Chondrocyte (in vitro differentiated cells): ENCODE results near the gene MFSD6L. TPM values are rescaled to one million over a fixed set of nuclear protein-coding genes. Genes with fewer than 3 reads are reported as not detected.

Experiments
- DNase-seq: peaks from one replicate; pipeline ENCODE4 v3.0.0; 2021; ENCODE audit warnings: mixed read lengths, low spot score
- H3K27ac Mint-ChIP-seq: one replicate; pipeline ENCODE4 v1.8.0; 2021; ENCODE audit warnings: mild to moderate bottlenecking, moderate library complexity, mixed read lengths; ENCODE audit not compliant: unreplicated experiment
- H3K27me3 Mint-ChIP-seq: 2 replicates; pipeline ENCODE4 v1.8.0; 2021; ENCODE audit warnings: low read depth, mixed read lengths
- H3K36me3 Mint-ChIP-seq: 2 replicates; pipeline ENCODE4 v1.8.0; 2021; ENCODE audit warnings: low read depth, mixed read lengths
- H3K4me1 Mint-ChIP-seq: 2 replicates; pipeline ENCODE4 v1.8.0; 2021; ENCODE audit warnings: low read depth, mild to moderate bottlenecking, mixed read lengths
- H3K4me3 Mint-ChIP-seq: one replicate; pipeline ENCODE4 v1.8.0; 2021; ENCODE audit warnings: mild to moderate bottlenecking, moderate library complexity, mixed read lengths; ENCODE audit not compliant: unreplicated experiment
- H3K9me3 Mint-ChIP-seq: 2 replicates; pipeline ENCODE4 v1.8.0; 2021; ENCODE audit warnings: low read depth, mixed read lengths
- total RNA-seq: library from RNA; stranded (reverse); gene quantifications from 3 replicates; pipeline ENCODE4 v1.2.1, GENCODE V29; 2021
- TF ChIP-seq, protein P1 (sequence below): fragments of 200-600 bp; sonication (generic); IDR thresholded peaks from 2 replicates; pipeline ENCODE4 v1.5.0; 2021; ENCODE audit warnings: antibody characterized with exemption, mild to moderate bottlenecking, moderate library complexity

Gene MFSD6L
- total RNA-seq, 1 donor from 2014 or later = not detected

DNA sequence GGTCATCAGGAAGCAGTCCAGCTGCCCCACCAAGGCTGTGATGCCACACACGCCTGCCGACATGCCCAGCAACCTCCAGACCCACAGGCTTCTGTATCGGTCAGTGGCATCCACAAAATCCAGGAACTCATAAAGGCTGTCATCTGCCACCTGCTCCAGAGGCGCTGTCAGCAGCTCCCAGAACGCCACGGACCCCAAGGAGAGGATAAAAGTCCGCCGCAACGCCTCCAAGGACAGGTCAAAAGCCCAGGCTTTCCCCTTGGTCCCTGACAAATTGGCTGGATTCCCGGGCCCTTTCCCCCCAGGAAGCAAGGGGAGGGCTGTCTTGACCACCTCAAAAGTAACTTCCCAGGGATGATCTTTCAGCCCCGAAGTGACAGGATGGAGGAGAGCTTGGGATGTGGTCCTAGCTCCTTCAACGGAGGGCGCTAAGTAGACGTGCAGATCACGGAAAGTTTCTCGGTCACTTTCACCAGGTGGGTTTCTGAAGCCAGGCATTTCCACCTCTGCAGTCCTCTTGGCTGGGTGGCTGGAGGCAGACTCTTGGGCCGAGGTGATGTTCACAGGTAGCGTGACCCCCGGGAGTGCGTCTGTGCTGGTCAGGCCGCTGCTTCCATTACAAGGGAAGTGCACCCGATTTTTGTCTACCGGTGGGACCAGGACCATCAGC lies 854 bp downstream of the MFSD6L start:
- TF ChIP-seq, protein P1, sequence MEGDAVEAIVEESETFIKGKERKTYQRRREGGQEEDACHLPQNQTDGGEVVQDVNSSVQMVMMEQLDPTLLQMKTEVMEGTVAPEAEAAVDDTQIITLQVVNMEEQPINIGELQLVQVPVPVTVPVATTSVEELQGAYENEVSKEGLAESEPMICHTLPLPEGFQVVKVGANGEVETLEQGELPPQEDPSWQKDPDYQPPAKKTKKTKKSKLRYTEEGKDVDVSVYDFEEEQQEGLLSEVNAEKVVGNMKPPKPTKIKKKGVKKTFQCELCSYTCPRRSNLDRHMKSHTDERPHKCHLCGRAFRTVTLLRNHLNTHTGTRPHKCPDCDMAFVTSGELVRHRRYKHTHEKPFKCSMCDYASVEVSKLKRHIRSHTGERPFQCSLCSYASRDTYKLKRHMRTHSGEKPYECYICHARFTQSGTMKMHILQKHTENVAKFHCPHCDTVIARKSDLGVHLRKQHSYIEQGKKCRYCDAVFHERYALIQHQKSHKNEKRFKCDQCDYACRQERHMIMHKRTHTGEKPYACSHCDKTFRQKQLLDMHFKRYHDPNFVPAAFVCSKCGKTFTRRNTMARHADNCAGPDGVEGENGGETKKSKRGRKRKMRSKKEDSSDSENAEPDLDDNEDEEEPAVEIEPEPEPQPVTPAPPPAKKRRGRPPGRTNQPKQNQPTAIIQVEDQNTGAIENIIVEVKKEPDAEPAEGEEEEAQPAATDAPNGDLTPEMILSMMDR = no peak
- H3K27ac Mint-ChIP-seq = no peak overlapping the region
- H3K4me3 Mint-ChIP-seq = no peak overlapping the region
- no peak for DNase-seq
- H3K27me3 Mint-ChIP-seq = no peaks in the 10 kb centered on the region
- peaks cover 12% of the 10 kb centered on the region for H3K4me1 Mint-ChIP-seq
- H3K9me3 Mint-ChIP-seq = no peaks in the 10 kb centered on the region
- H3K36me3 Mint-ChIP-seq = peaks cover 2% of the 10 kb centered on the region

DNA sequence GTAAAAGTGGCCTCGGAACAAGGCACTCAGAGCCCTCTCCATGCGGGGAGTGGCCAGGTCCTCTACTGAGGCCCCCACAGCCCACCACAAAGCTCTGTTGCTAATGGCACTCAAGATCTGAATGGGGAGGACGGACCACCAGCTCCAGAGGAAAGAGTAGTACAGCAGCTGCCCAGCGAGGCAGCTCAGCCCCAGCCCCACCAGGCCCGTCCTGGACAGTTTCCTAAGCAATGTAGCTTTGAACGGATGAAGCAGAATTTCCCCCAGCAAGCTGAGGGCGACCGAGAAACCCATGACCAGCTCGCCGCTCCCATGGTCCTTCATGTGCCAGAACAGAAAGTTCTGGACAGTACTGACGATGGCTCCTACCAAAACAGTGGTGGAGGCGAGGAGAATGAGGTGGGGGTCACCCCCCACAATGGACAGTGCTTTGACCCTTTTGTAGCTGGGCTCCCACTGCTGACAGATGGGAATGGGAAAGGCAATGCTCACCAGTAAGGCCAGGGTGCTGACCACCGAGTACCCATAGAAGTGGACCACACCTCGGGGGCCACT lies 1.5 kb downstream of the MFSD6L start:
- no peak overlapping the region for H3K27ac Mint-ChIP-seq
- H3K4me3 Mint-ChIP-seq = no peak overlapping the region
- TF ChIP-seq, protein P1 = no peak
- H3K27me3 Mint-ChIP-seq = no peaks in the 10 kb centered on the region
- H3K9me3 Mint-ChIP-seq = no peaks in the 10 kb centered on the region
- no peak for DNase-seq
- peaks cover 12% of the 10 kb centered on the region for H3K4me1 Mint-ChIP-seq
- peaks cover under 1% of the 10 kb centered on the region for H3K36me3 Mint-ChIP-seq

DNA sequence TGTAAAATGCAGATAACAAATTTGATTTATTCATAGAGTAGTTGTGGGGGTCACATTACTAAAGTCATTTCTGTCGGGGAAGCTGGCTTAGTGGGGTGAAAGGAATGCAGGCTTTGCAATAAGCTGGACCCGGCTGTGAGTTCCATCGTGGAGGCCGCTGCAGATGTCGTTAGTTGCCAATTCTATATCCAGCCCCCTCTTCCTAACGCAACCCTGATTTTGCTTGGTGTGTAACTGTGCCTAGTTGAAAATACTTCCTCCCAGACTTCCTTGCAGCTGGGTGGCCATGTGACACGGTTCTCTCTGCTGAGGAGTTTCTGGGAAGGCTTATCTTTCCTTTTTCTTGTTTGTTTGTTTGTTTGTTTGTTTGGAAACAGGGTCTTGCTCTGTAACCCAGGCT lies 4.5 kb downstream of the MFSD6L start:
- H3K4me1 Mint-ChIP-seq = peaks cover 9% of the 10 kb centered on the region
- DNase-seq = no peak

DNA sequence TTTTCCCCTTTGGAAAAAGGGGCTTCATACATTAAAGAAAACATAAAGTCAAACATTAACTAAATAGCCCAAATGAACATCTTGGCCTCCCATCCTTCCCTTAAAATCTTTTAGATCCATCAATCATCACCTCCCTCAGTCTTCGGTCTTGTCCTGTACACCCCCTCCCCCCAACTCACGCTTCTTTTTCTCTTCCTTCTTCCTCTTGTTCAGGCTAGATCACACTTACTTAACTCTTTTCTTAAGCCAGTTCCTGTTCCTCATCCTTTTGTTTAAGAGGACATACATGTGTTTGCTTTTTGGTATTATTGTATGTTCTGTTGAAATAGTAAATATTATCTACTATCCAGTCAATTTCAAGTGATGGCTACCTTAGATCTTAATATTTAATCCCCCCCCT lies 5.5 kb downstream of the MFSD6L start:
- TF ChIP-seq, protein P1 = no peak
- H3K27ac Mint-ChIP-seq = no peak overlapping the region
- DNase-seq = no peak
- H3K9me3 Mint-ChIP-seq = peaks cover 6% of the 10 kb centered on the region
- H3K4me3 Mint-ChIP-seq = no peak overlapping the region
- peaks cover 4% of the 10 kb centered on the region for H3K36me3 Mint-ChIP-seq
- H3K27me3 Mint-ChIP-seq = no peaks in the 10 kb centered on the region
- H3K4me1 Mint-ChIP-seq = peaks cover 3% of the 10 kb centered on the region

More for the DNA sequence above, 4.5 kb downstream of the MFSD6L start:
- H3K27ac Mint-ChIP-seq = no peak overlapping the region
- no peaks in the 10 kb centered on the region for H3K27me3 Mint-ChIP-seq
- H3K4me3 Mint-ChIP-seq = no peak overlapping the region
- peaks cover 4% of the 10 kb centered on the region for H3K36me3 Mint-ChIP-seq
- H3K9me3 Mint-ChIP-seq = peaks cover 6% of the 10 kb centered on the region
- TF ChIP-seq, protein P1 = no peak

DNA sequence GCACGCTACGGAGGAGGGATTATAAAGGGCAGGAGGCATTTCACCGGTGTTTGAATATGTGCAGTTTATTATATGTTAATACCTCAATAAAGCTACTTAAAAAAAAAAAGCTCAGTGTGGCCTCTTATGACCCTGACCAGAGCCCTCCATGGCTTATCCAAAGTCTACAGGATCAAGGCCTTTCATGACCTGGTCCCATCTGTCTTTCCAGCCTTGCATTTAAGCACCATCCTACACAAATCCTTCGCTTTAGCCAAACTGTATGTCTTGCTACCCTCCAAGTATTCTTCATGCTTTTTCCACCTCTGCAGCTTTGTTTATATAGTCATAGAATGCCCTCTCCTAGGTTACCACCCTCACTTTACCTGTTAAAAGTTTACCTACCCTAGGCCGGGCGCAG lies 6.5 kb downstream of the MFSD6L start:
- DNase-seq = no peak
- Mint-ChIP-seq H3K27ac (no peak overlapping the region), H3K27me3 (no peaks in the 10 kb centered on the region), H3K36me3 (peaks cover 4% of the 10 kb centered on the region), H3K9me3 (peaks cover 6% of the 10 kb centered on the region), H3K4me1 (no peaks in the 10 kb centered on the region), H3K4me3 (no peak overlapping the region)
- TF ChIP-seq, protein P1 = no peak
